GM21367 (cell line): ENCODE results near the gene GFRA1.
"Not testable (repeated sequence)": the region's sequence is repeated elsewhere in the genome, so short reads cannot be mapped to it uniquely, and the experiment has no call there.

Source experiments
- ATAC-seq: cut with Tn5 transposase; IDR thresholded peaks from one replicate; pipeline ENCODE4 v1.9.1; 2021; ENCODE audit not compliant: unreplicated experiment

Gene GFRA1

DNA sequence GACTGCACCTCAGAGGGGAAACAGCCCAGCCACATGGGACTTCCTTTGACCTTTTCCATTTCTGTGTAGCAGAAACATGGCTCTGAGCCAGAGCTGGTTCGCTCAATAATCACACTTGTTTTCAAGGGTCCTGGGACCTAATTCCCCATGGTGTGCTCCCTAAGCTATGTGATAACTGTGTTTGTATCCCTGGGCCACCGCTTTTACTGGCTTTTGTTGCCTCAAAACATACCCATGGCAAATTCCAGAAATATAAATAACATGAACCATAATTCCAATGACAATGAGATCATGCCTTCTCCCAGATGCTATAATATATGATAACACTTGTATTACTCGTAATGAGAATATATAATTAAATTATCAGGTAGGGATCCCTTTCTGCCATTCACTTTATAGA is 196.4 kb downstream of the GFRA1 start:
- ATAC-seq = no peak

DNA sequence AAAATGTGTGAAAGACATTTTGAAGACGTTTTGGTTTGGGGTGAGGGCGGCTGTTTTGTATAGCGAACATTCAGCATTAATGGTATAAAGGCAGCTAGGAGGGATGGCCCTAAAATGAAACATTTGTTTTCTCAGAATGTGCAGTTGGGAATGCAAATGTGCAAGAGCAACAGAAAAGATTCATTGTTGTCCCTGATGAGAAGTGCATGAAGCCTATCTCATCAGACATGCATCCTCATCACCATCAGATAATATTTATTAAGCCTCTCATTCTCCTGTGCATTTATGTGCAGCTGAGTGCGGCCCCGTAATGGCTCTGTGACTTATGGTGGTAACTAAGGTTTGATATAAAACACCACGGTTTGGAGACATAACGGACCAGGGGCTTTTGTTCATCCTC is 199.5 kb downstream of the GFRA1 start:
- no peak for ATAC-seq

DNA sequence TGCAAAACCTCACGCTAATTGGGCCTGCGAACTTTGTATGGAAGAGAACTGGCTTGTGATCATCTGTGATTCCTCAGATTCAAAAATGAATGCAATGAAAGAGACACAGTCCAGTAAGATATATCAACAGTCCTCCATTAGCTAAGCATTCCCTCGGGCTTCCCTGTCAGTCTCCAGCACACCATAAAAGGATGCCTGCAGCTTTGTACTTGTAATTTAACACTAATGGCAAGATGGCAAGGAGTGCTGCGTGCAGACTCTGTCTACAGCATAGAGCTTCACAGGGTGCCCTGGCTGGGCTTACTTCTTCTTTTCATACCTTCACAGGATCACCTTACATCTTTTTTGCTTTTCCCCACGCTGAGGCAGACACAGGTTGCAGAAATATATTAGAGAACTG is 200.0 kb downstream of the GFRA1 start:
- no peak for ATAC-seq

DNA sequence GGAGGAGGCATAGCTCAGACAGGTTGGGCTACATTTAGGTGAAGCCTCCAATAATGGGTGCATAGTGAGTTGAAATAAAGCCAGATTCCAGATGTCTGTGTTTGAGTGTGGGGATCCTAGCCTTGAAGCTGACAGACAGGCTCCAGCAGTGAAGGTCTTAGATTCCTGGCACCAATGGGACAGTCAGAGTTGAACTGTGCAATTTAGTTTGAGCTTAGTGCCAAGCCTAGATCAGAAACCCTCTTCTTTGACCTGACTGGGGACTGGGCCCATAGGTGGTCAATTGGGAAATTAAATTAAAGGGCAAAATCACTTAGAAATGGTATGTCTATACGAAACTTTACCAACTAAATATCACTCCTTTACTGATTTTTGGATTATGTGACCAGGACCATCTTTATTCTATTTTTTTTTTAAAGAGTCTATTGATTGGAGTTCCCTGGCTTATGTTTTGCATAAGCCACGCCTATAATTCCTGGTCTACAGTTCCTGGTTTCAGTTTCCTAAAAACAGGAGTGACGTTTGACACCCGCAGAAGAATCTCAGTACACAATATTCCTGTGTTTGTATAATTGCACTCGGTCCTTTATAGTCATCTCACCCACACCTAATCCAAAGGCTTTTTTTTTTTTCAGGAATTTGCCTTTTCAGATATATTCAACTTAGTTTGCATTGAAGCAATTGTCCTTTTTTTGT is 201.4 kb downstream of the GFRA1 start:
- ATAC-seq = no peak

DNA sequence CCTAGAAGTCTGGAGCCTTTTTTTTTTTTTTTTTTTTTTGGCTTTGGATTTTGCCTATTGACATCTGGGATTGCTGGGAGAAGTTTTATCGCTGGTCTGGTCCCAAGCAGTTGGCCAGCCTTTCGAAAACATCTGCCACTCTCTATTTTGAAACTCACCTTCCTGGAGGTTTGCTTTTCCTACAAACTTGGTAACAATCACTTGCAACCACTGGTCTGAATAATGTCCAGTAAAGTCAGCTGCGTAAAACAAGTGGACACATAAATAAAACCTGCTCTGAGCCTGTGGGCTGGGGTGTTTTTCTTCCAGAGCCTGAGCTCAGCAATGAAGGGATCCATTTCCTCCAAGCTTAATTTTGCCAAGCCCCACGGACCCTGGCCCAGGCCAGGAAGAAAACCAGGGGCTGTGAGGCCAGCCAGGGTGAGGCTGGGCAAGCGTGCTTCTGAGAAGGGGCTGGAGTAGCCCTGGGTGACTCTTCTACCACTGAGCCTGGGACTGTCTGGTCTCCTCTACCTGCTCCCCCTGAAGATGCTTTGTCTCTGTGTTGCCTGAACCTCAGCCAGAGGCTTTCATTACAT is 202.2 kb downstream of the GFRA1 start:
- no peak for ATAC-seq

DNA sequence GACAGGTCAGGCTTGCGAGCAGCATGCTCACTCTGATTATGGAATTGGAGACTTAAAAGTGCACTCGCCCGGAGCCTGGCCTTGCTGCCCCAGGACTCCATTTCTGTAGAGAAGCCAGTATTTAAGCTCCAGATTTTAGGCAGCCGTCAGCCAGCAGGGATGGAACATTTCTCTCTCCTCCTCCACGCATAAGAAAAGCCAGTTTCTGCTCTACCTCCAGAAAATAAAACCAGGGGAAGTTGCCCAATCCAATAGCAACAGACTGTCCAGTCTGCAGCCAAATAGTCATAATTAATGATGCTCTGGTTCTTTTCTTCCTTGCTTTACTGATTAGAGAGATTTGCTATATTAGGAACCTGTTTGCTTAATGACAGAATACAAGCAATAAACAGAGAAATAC is 203.2 kb downstream of the GFRA1 start:
- no peak for ATAC-seq

DNA sequence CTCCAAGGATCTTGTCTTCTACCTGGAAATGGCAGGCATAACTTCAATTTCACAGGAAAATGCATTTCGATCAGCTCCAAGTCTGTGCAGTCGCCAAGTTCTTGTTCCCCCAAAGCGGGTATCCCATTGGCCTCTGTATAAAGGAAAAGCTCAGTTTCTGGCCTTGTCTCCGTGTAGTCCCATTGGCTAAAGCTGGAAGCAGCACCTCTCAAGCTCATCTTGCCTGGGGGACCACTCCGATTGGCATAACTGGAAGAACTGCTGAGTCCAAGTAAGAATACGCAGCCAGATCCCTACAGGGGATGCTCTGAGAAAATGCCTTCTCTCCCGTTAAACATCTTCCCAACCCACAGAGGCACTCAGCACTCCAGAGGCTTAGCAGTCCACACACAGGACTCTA is 205.2 kb downstream of the GFRA1 start:
- no peak for ATAC-seq

DNA sequence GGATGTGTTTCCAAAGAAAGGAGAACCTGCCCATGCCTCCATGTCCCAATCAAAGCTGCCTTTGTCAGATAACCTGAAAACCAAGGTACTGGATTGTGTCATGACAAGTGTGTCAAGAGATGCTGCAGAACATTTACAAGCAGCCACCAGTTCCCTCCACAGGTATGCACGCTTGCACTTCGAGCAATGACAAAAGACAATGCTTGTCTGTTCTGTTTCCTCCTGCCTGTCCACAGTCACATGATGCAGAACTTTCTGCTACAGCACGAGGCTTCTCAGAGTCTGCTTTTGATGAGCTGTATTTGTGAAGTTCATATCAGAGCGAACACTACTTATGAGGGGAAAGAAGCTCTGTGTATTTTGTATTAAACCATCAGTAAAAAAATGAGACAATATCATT is 209.9 kb downstream of the GFRA1 start:
- no peak for ATAC-seq

DNA sequence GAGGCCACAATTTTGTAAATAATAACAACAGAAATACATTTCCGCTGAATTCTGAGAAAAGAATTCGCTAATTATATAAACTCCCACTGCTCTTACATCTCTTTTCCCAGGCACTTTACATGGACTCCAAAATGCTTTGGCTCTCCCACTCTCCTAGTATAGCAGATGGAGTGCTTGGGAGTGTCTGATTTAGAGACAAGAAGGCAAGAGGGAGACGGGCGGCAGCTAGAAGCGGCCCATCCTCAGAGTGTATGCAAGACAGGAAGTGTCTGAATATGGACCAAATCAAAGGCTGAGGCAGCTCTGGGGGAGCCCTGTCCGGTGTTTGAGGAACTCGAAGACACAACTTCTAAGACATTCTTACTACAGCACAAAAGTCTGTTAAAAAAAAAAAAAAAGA is 212.1 kb downstream of the GFRA1 start:
- ATAC-seq = no peak

DNA sequence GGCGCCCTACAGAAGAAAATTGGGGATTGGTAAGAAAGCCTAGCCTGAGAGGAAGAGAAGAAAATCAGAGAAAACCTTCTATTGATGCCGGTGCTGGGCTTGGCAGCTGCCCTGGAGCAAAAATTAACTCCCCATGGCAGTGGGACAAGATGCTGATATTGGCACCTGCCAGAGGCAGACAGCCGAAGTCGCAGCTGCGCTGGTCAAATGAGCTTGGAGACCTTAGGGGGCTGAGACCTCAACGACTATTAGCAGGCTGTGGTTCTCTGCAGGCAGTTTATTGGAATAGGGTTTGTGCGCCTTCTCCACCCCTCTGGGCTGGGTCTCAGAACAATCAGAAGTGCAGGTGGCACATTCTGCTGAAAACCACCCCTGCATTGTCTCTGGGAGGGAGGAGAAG is 213.7 kb downstream of the GFRA1 start:
- ATAC-seq = no peak

DNA sequence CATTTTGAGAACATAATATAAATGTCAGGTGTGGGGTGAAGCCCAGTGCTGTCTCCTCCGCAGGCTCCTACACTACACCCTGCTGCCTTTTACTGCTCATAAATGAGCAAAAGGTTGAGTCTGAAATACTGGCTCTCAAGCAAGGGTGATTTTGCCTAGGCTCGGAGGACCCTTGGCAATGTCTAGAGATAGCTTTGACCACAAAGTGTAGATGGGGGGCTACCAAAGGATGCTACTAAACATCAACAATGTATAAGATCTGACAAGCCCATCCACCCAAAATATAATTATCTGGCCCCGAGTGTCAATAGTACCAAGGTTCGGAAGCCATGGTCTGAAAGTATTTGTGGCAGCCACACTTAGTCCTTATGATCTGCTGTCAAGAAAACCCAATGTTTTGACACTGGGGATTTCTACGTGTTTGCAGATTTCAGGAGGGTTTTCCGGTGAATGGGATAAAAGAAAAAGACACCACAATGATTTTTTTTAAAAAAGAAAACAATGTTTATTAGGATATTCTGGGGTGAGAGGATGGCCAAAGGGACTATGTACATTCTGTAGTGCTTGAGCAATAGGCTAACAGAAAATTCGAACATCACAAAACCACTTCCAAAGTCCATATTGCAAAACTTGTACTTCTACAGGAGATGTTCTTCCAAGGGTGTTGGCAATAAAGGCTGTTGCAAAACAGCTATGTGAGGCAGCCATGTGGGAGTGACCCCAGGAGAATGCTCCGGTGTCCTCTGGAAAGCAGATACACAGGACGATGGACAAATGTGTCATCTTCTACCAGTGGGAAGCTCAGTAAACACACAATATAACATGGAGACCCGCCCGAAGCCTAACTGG is 216.3 kb downstream of the GFRA1 start:
- ATAC-seq = no peak

DNA sequence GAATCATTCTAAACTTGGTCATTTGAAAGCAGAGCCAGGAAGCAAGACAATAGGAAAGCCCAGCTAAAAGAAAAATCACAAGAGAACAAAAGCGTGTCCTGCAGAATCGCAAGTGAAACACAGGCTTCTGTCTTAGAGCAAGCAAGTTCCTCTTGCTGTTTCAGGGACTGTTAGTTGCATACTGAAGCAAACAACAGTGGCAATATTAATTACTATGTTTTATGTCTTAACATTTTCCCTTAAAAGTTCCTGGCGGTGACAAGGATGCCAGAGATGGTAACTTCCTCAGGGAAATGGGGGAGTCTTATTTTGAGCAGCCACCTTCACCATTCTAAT is 217.1 kb downstream of the GFRA1 start:
- no peak for ATAC-seq

DNA sequence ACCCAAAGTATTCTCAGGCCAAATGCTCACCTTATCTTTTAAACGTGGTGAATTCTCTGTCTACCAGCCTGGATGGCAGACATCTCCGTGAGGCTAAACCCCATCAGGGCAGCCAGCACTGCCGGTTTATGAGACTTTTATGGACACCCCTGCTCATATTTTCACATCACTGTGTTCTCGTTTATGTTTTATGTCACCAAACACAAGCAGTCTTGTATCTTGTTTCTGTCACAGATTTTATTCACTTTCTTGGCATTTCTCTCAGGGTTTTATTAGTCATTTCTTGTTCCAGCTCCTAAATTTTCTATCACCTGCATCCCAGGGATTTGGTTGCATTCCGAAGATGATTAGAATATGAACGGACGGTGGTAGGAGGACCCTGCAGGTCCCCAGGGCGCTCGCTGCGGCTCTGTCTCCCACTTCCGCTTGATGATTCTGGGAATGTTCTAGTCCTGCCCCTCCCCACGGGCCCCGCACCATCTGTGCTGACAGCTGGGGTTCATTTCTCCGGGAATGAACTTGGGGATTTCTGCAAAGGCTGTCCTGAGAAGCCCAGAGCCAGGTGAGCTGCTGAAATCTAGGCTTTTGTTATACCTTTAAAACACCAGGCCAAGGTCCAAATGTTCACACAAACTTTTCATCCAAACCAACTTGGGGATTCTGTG is 217.6 kb downstream of the GFRA1 start:
- no peak for ATAC-seq

DNA sequence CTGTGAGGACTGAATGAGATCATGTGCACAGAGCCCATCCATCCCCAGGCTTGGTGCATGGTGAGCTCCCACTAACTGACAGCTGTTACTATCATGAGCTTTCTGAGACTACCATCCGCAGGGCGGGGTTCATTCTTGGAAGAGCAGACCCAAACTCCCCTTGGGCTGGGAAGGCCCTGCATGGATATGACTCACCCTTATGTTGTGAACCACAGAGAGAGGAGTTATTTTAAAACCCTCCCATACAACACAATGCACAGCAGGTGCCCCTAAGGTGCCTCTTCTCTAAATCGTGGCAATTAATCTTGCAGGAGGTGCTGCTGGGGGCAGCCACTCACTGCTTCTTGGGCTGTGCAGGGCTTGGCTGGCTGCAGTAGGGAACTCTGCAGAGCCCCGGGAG is 219.1 kb downstream of the GFRA1 start:
- no peak for ATAC-seq

DNA sequence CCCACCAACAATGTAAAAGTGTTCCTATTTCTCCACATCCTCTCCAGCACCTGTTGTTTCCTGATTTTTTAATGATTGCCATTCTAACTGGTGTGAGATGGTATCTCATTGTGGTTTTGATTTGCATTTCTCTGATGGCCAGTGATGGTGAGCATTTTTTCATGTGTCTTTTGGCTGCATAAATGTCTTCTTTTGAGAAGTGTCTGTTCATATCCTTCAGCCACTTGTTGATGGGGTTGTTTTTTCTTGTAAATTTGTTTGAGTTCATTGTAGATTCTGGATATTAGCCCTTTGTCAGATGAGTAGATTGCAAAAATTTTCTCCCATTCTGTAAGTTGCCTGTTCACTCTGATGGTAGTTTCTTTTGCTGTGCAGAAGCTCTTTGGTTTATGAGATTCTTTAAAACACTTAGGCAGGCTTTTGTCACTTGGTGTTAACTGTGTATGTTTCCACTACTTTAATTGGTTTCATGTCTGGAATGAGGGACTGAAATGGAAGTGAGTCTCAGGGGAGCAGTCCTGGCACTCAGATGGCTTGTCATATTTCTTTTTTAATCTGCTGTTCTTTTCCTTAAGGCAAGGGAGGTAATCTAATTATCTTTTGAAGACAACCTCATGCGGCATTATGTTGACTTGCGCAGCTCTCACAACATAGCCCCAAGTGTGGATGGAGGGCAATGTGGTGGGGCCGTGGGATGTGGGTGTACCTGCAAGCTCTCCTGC is 219.8 kb downstream of the GFRA1 start:
- ATAC-seq = not testable (repeated sequence)

DNA sequence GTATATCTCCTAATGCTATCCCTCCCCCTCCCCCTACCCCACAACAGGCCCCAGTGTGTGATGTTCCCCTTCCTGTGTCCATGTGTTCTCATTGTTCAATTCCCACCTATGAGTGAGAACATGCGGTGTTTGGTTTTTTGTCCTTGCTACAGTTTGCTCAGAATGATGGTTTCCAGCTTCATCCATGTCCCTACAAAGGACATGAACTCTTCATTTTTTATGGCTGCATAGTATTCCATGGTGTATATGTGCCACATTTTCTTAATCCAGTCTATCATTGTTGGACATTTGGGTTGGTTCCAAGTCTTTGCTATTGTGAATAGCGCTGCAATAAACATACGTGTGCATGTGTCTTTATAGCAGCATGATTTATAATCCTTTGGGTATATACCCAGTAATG is 220.5 kb downstream of the GFRA1 start:
- ATAC-seq = not testable (repeated sequence)

DNA sequence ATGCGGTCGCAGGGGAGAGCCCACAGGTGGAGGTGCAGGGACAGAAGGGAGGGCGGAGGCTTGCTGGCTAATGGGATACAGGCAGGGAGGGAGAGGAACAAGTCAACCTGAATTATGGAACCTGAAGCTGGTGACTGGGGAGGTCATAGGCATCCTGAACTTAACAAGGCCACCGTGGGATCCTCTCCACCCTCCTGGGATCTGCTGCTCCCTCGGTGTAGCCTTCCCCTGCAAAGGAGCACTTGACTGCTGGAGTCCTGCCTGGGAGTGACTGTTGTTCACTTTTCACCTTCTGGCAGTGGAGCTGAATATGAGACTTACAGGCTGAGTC is 223.1 kb downstream of the GFRA1 start:
- ATAC-seq = no peak

DNA sequence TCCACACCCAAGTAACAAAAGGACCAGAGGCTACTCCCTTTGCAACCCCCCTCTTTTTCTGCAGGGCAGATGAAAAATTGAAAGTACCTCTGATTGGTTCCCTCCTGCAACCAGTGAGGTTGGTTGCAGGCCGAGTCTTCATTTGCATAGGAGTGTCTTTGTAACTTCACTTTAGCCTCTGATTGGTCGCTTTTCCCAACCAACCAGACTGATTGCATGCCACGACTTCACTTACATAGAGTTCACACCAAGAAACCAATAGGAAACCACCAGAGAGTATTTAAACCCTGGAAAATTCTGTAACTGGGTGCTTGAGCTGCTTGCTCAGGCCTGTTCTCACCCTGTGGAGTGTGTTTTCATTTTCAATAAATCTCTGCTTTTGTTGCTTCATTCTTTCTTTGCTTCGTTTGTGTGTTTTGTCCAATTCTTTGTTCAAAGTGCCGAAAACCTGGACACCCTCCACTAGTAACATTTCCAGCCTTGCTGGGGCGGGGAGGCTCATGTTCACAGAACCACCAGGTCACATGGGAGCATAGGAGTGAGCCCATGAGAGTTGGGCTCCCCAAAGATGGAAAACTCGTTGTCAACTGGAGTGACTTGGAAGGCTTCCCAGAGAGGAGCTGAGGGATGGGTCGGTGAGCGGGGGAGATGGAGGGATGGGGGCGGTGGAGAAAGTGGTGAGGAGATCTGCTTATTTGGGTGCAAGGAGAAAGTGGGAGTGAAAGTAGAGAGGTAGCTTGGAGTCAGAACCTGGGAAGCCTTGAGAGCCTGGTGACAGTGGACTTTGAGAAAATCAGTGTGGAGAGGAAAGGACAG is 223.6 kb downstream of the GFRA1 start:
- ATAC-seq = no peak

DNA sequence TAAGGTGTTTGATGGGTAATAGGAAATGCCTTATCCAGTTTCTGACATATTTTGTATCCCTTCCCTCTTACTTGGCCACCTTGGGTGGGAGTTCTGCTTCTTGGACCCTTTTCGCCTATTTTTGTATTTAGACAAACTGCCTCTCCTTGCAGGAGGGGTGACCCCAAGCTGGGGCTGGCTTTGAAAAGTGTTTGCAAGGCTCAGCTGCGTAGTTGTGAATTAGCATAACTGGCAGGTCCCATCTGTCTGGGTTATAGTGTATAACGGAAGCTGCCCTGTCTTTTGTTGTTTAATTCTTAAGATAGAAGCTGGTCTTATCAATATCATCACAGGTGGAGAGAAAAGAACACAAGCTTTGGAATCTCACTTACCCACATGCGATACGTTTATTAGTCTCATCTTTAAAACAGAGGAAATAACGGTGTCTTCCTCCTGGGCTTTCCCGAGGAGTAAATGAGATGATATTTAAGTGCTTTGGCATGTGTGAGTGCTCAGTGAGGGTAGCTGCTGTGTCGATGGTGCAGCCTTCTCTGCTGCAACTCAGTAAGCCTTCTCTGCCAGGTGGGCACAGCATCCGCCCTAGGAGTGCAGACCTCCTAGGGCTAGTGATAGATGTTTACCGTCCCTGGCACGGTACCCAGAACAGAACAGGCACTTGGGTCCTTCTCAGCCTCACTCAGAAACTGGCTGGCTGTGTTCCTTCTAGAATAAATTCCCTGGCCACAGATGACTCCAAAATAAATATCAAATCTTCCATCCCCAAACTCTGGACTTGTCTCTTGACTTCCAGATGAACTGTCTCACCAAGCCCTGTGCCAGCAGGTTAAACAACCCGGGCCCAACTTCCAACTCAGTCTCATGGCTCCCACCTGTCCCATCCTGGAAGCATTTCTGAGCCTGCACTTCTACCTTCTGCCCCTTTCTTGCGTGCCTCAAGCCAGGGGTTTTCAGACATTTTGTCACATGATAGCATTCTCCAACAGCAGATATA is 227.3 kb downstream of the GFRA1 start:
- no peak for ATAC-seq
